ENCODE measurements around the gene SDSL.
A peak's percentile ranks its signal among the peaks of the same experiment; 100 is the strongest.

SDSL gene

GRCh38 chr12:113396200-113396599, 26.0 kb upstream of the SDSL start:
- DNase-seq (ENCODE audit: low spot score) (no peak), FAIRE-seq (no peak)

- FAIRE-seq (no peak), DNase-seq (ENCODE audit: low spot score) (no peak)
Measured at GRCh38 chr12:113396828-113397496, 25.2 kb upstream of the SDSL start.

GRCh38 chr12:113397497-113398197, 24.5 kb upstream of the SDSL start:
- DNase-seq (ENCODE audit: low spot score), result no peak
- FAIRE-seq, result no peak

- DNase-seq (ENCODE audit: low spot score) (no peak), FAIRE-seq (no peak)
Measured at GRCh38 chr12:113398346-113399290, 23.6 kb upstream of the SDSL start.

- FAIRE-seq (no peak), DNase-seq (ENCODE audit: low spot score) (no peak)
Measured at GRCh38 chr12:113399490-113399889, 22.7 kb upstream of the SDSL start.

- FAIRE-seq, result no peak
- DNase-seq (ENCODE audit: low spot score), result no peak
Measured at GRCh38 chr12:113400362-113400761, 21.8 kb upstream of the SDSL start.

GRCh38 chr12:113401066-113402000, 20.8 kb upstream of the SDSL start:
- no peak for DNase-seq (ENCODE audit: low spot score)
- FAIRE-seq, result no peak

- no peak for FAIRE-seq
- DNase-seq (ENCODE audit: low spot score), result no peak
Measured at GRCh38 chr12:113402586-113403260, 19.5 kb upstream of the SDSL start.

GRCh38 chr12:113403435-113404415, 18.5 kb upstream of the SDSL start, which contains the start of gene SDS:
SDS (minus strand) TSS chr12:113403887; CDS start chr12:113399708, 4,179 bp downstream.
- FAIRE-seq (no peak), DNase-seq (ENCODE audit: low spot score) (peak; percentile 72)

GRCh38 chr12:113405694-113406093, 16.5 kb upstream of the SDSL start:
- FAIRE-seq (no peak), DNase-seq (ENCODE audit: low spot score) (no peak)

GRCh38 chr12:113407931-113408600, 14.1 kb upstream of the SDSL start:
- DNase-seq (ENCODE audit: low spot score) (no peak), FAIRE-seq (no peak)

- FAIRE-seq, result no peak
- DNase-seq (ENCODE audit: low spot score), result no peak
Measured at GRCh38 chr12:113408756-113409298, 13.4 kb upstream of the SDSL start.

- DNase-seq (ENCODE audit: low spot score) (no peak), FAIRE-seq (no peak)
Measured at GRCh38 chr12:113409462-113410124, 12.6 kb upstream of the SDSL start.

GRCh38 chr12:113413488-113413939, 8.7 kb upstream of the SDSL start:
- DNase-seq (ENCODE audit: low spot score), result peak; percentile 39
- no peak for FAIRE-seq

GRCh38 chr12:113414519-113415038, 7.6 kb upstream of the SDSL start:
- no peak for DNase-seq (ENCODE audit: low spot score)

GRCh38 chr12:113416091-113416754, 6.0 kb upstream of the SDSL start:
- FAIRE-seq (no peak), DNase-seq (ENCODE audit: low spot score) (no peak)

More at GRCh38 chr12:113414519-113415038, 7.6 kb upstream of the SDSL start:
- no peak for FAIRE-seq

Data from urothelium cell line (cell line).